ENCODE data around the gene STXBP5. TPM values are rescaled to one million over a fixed set of nuclear protein-coding genes. Genes with fewer than 3 reads are reported as not detected.

Gene STXBP5
- total and polyA plus RNA-seq, 2 of the 4 experiments (the other 2 are of a cell fraction) = 13.2 to 46.4 TPM

GRCh38 chr6:147434076-147434475 lies 229.9 kb downstream of the STXBP5 start:
- Histone ChIP-seq H3K79me1 (ENCODE audit: low read depth in 1 of 2, low read length in 2 of 2) (no peaks in the 10 kb centered on the region), H3K4me3 (ENCODE audit: insufficient read depth, low read depth, low read length) (no peak overlapping the region), H2BK120ac (ENCODE audit: low read depth, low read length) (no peak overlapping the region), H3K9me1 (ENCODE audit: insufficient read depth, low read length) (no peaks in the 10 kb centered on the region), H3K4ac (ENCODE audit: low read depth, low read length) (no peak overlapping the region), H3K9ac (ENCODE audit: low read depth, low read length) (no peak overlapping the region), H2AFZ (replicated peaks; ENCODE audit: low read length, poor library complexity) (no peak overlapping the region), H3K4me1 (ENCODE audit: control insufficient read depth, insufficient read depth, low read length) (no peaks in the 10 kb centered on the region), H3K14ac (replicated peaks; ENCODE audit: low read depth, low read length) (no peak overlapping the region), H2BK5ac (ENCODE audit: low read depth, low read length, poor library complexity, severe bottlenecking) (no peak overlapping the region), H2AK9ac (replicated peaks; ENCODE audit: low read depth, low read length, poor library complexity) (no peak overlapping the region), H4K91ac (ENCODE audit: insufficient read depth, low read depth, low read length) (no peak overlapping the region), H4K5ac (ENCODE audit: low read depth, low read length) (no peak overlapping the region), H3K36me3 (ENCODE audit: control insufficient read depth, insufficient read depth, low read length) (no peaks in the 10 kb centered on the region), H3K4me2 (ENCODE audit: low read depth, low read length) (no peak overlapping the region), H3K23ac (ENCODE audit: low read depth, low read length) (no peak overlapping the region), H3K18ac (ENCODE audit: low read depth, low read length) (no peak overlapping the region), H2BK15ac (ENCODE audit: low read depth, low read length) (no peak overlapping the region), H3K27ac (ENCODE audit: insufficient read depth, low read length) (no peak overlapping the region), H4K8ac (ENCODE audit: low read depth in 2 of 2, low read length in 2 of 2) (no peak overlapping the region), H3K27me3 (ENCODE audit: control insufficient read depth, insufficient read depth, low read length) (peaks cover 4% of the 10 kb centered on the region), H3K9me3 (ENCODE audit: control insufficient read depth, insufficient read depth, low read length) (no peaks in the 10 kb centered on the region), H2BK20ac (ENCODE audit: low read depth, low read length) (no peak overlapping the region), H2AK5ac (ENCODE audit: low read depth, low read length) (no peak overlapping the region), H3K56ac (ENCODE audit: extremely low read depth, insufficient read depth, low read length) (no peak overlapping the region), H4K20me1 (ENCODE audit: insufficient read depth, low read length) (no peaks in the 10 kb centered on the region)
- CTCF ChIA-PET = interaction anchor here (0.5 to 0.6 kb wide), 2 partner anchors 14 to 29 kb away, joined by 3 to 7 read pairs; no protein-coding TSS in a partner anchor
- in situ Hi-C loops (cut with MboI; ENCODE audit: low sequenced_read_pairs) (no loop called here), intact Hi-C loops (cut with micrococcal nuclease) (no loop called here), dilution Hi-C loops (cut with HindIII; ENCODE audit: low sequenced_read_pairs, unreplicated experiment) (no loop called here)
- TF ChIP-seq POLR2A (IDR thresholded peaks at IDR 0.05; ENCODE audit: low read depth, low read length) (no peak), MAFK (IDR thresholded peaks at IDR 0.05; ENCODE audit: low read depth, low read length) (no peak), CTCF (conservative IDR thresholded peaks at IDR 0.05; ENCODE audit: low read depth, low read length) (no peak), ELK1 (IDR thresholded peaks at IDR 0.05; ENCODE audit: borderline replicate concordance, low read depth, low read length) (no peak), SMC3 (IDR thresholded peaks at IDR 0.05; ENCODE audit: low read depth, low read length) (no peak)
- WGBS, 2 experiments (ENCODE audit: extremely low coverage in 2 of 2, insufficient read length in 1 of 2) = 87% methylated on average over 3 of the region's 4 CpGs; no CpG with 5 or more reads in 1 of the 2 experiments
- ATAC-seq (ENCODE audit: low read depth) = no peak
- no TSS peak for BruUV-seq (replicated peaks)
- DNase-seq = no peak
- POLR2A ChIA-PET (ENCODE audit: unreplicated experiment) = no interaction called here

Data from IMR-90 (cell line).